ENCODE measurements around the gene ADAMTS17. TPM values are rescaled to one million over a fixed set of nuclear protein-coding genes. Genes with fewer than 3 reads are reported as not detected.

Gene ADAMTS17
- total RNA-seq, 1 donor from 2014 or later: 2.3 TPM

DNA sequence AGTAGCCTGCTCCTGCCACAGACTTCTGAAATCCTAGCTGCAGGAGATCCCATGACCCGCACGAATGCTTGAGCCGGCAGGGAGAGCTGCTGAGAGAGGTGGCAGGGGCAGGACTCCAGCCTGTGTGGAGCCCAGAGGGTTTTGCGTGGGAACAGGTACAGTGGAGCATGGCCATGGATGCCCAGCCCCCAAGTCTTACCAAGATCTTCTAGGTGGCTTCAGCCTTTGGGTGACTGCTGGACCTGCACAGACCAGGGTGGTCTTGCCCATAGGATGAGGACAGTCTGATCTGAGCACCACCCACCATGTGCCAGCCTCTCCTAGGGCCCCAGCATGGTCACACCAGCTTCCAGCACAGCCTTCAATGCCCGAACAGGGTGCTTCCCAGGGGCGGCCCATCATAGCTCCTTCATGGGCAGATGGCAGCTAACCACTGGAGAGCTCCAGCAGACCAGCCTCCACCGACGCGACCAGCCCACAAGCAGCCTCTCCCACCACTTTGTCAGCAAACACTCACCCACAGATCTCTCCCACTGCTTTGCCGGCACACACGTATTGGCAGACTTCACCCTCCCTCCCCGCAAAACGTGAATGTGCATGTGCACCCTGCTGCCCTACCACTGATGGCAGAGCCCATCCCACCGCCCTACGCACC, 56.0 kb downstream of the ADAMTS17 start:
- Histone ChIP-seq H3K36me3 (ENCODE audit: control insufficient read depth, insufficient read depth, low read length) (no peaks in the 10 kb centered on the region), H3K4me3 (ENCODE audit: low read depth, low read length) (no peak overlapping the region), H3K27me3 (ENCODE audit: control insufficient read depth, insufficient read depth, low read length) (no peaks in the 10 kb centered on the region)
- no peak for DNase-seq (ENCODE audit: low read depth)
- TF ChIP-seq, protein P1, sequence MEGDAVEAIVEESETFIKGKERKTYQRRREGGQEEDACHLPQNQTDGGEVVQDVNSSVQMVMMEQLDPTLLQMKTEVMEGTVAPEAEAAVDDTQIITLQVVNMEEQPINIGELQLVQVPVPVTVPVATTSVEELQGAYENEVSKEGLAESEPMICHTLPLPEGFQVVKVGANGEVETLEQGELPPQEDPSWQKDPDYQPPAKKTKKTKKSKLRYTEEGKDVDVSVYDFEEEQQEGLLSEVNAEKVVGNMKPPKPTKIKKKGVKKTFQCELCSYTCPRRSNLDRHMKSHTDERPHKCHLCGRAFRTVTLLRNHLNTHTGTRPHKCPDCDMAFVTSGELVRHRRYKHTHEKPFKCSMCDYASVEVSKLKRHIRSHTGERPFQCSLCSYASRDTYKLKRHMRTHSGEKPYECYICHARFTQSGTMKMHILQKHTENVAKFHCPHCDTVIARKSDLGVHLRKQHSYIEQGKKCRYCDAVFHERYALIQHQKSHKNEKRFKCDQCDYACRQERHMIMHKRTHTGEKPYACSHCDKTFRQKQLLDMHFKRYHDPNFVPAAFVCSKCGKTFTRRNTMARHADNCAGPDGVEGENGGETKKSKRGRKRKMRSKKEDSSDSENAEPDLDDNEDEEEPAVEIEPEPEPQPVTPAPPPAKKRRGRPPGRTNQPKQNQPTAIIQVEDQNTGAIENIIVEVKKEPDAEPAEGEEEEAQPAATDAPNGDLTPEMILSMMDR (IDR thresholded peaks at IDR 0.05; ENCODE audit: insufficient read depth, low read length, poor library complexity, severe bottlenecking): no peak

DNA sequence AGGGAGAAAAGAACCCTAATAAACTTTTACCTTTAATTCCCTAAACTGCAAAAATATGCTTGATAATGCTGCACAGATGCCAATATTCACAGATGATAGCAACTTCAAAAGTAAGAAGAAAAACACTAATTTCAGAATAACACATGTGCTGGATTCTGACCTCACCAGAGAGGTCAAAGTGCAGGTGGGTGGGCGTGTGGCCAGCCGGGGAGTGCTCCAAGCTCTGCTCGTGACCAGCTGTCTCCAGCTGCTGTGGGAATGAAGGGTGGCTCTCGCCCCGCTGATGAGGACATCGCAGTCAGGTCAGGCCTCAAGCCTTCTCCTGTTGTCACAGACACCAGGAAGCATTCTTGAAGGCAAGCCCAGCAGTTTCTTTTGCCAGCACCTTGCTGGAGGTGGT, 57.1 kb downstream of the ADAMTS17 start:
- TF ChIP-seq, protein P1 (IDR thresholded peaks at IDR 0.05; ENCODE audit: insufficient read depth, low read length, poor library complexity, severe bottlenecking): no peak
- no peak overlapping the region for H3K4me3 ChIP-seq (ENCODE audit: low read depth, low read length)
- DNase-seq (ENCODE audit: low read depth): no peak
- no peaks in the 10 kb centered on the region for H3K27me3 ChIP-seq (ENCODE audit: control insufficient read depth, insufficient read depth, low read length)
- H3K36me3 ChIP-seq (ENCODE audit: control insufficient read depth, insufficient read depth, low read length): no peaks in the 10 kb centered on the region

DNA sequence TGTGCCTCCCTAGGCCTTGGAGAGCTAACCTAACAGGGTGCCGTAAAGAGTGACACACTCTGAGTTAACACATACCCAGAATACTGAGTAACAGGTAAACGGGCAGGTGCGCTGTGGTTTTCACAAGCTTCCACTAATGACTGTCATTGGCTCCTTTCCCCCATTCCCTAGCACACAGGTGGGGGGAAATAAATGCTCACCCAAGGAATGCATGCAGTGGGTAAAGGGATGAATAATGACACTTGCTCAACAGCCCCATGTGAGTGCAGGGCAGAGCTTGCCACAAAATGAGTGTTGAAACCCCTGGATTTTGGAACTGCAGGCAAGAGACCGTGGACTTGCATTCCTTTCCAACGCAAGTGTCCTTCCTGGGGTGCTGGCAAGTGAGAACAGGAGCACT, 57.6 kb downstream of the ADAMTS17 start:
- no peaks in the 10 kb centered on the region for H3K27me3 ChIP-seq (ENCODE audit: control insufficient read depth, insufficient read depth, low read length)
- H3K36me3 ChIP-seq (ENCODE audit: control insufficient read depth, insufficient read depth, low read length): no peaks in the 10 kb centered on the region
- H3K4me3 ChIP-seq (ENCODE audit: low read depth, low read length): no peak overlapping the region
- TF ChIP-seq, protein P1 (IDR thresholded peaks at IDR 0.05; ENCODE audit: insufficient read depth, low read length, poor library complexity, severe bottlenecking): no peak
- DNase-seq (ENCODE audit: low read depth): no peak

DNA sequence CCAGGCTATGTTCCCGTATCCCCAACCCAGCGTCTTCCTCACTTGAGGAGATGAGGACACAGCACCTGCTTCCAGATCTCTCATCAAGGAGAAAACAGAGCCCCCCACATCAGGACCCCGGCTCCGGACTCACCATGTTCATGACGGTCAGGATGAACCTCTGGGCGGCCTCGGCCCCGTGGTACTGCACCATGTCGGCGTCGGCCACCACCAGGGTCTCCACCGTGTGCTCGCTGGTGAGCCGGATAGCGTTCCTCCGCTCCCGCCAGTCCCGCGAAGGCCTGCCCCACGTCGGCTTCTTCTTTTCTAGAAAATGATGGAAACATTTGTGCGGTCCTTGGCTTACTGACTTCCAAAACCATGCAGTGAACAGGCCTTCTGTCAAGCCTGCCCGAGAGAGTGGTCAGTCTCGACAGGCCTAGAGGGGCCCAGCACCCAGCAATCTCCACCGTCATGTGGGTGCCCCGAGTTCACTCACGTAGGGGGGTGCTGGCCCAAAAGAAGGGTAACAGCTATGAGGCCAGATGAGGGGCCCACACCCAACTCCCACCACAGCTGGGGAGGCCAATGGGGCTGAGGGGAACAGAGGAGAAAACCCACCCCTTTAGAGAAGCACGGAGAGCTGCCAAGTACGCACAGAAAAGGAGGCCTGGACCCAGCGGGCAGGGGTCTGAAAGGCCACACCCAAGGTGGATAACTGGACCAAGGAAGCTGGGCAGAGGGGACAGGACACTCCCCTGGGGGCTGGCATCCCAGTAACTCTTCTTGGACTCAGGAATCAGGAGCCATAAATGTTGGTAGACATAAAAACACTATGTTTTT, 60.5 kb downstream of the ADAMTS17 start:
- Histone ChIP-seq H3K27me3 (ENCODE audit: control insufficient read depth, insufficient read depth, low read length) (no peaks in the 10 kb centered on the region), H3K4me3 (ENCODE audit: low read depth, low read length) (no peak overlapping the region), H3K36me3 (ENCODE audit: control insufficient read depth, insufficient read depth, low read length) (no peaks in the 10 kb centered on the region)
- no peak for DNase-seq (ENCODE audit: low read depth)
- TF ChIP-seq, protein P1 (IDR thresholded peaks at IDR 0.05; ENCODE audit: insufficient read depth, low read length, poor library complexity, severe bottlenecking): no peak

DNA sequence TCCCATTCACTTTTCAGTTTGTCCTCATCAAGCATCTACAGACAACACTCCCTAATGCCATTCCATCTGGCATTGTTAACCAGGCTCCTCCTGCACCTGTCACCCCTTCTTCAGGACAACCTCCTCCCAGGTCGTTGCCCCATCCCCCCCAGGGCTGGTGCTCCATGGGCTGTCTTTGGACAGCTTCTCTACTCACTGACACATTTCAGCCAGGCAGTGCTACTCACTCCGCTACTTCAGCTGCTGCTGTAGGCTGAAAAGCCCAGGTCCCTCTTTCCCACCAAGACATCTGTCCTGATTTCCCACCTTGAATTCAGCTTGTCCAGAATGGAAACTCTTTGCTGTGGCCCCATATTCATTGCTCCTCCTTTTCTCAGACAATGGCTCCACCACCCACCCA, 61.9 kb downstream of the ADAMTS17 start:
- H3K36me3 ChIP-seq (ENCODE audit: control insufficient read depth, insufficient read depth, low read length): no peaks in the 10 kb centered on the region
- DNase-seq (ENCODE audit: low read depth): no peak
- TF ChIP-seq, protein P1 (IDR thresholded peaks at IDR 0.05; ENCODE audit: insufficient read depth, low read length, poor library complexity, severe bottlenecking): no peak
- no peak overlapping the region for H3K4me3 ChIP-seq (ENCODE audit: low read depth, low read length)
- no peaks in the 10 kb centered on the region for H3K27me3 ChIP-seq (ENCODE audit: control insufficient read depth, insufficient read depth, low read length)
